Measurements from ENCODE around the gene PRPF19.
A peak's percentile ranks its signal among the peaks of the same experiment; 100 is the strongest.

Gene PRPF19

GRCh38 chr11:60855726-60856633, 50.4 kb downstream of the PRPF19 start, which contains the start of gene PTGDR2:
Gene PTGDR2 (minus strand): TSS chr11:60855950. CDS start chr11:60853722, 2,228 bp downstream.
- no peak for DNase-seq

DNA sequence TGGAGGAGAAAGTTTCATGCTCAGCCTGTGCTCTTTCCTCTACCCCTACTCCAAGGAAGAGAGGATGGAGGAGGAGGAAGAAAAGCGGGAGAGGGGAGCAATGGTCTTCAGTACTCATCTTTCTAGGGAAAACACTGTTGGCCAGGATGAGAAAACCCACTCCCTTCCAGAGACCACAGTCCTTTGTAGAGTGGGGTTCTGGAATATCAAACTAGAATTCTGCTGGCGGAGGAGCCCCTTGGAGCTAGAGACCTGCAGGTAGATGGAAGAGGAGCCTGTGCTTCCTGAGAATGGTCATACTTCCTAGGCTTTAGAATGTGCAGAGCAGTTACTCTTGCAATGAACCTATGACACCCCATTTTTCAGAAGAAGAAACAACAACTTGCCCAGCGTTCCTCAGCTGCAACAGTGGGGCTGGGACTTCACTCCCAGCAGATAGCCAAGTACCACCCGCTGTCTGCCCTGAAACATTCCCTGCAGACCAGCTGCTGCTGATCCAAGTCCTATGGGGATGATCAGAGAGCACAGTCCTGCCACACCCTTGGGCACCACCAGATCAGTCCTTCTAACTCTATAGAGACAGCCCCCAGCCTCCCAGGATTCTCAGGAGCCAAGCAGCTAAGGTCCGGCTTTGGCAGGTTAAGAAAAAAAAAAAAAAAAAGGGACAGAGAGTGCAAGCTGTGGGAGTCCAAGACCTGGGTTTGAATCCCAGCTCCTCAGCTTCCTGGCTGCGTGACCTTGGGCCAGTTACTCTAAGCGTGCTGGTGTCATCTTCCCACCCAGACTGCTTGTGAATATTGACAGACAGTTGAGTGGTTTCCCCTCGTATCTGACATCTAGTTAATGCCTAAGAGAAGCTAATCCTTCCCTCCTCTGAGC, 51.3 kb downstream of the PRPF19 start:
- DNase-seq: no peak

DNA sequence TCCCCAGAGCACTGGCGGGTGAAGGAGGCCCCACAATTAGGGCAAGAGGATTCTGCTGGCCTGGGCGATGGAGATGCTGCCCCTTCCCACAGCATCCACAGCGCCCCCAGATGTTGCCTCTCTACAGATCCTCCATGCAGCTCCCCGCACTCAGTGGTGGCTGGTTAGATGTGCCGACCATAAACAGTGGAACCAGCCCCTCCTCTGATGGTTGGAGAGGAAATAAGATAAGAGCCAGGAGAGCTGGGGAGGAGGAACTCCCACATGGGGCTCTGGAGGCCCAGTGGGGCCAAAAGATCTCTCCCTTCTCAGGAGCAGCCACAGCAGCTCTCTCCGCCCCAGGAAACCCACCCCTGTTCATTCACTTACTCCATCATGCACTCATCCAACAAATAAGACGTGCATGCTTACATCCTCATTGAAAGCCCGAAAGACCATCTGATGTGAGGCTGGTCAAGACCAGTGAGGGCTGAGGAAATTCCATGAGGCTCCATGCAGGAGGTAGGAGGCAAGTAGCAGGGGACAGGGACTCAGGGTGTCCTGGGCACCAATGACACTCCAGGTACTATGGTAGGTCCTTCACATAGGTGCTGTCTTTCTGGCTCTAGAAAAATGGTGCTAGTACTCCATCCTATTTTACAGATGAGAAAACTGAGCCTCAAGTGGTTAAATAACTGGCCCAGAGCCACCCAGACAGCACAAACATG, 52.1 kb downstream of the PRPF19 start:
- DNase-seq: no peak

- no peak for DNase-seq
These were observed 53.1 kb downstream of the PRPF19 start for GRCh38 chr11:60852982-60853950.

DNA sequence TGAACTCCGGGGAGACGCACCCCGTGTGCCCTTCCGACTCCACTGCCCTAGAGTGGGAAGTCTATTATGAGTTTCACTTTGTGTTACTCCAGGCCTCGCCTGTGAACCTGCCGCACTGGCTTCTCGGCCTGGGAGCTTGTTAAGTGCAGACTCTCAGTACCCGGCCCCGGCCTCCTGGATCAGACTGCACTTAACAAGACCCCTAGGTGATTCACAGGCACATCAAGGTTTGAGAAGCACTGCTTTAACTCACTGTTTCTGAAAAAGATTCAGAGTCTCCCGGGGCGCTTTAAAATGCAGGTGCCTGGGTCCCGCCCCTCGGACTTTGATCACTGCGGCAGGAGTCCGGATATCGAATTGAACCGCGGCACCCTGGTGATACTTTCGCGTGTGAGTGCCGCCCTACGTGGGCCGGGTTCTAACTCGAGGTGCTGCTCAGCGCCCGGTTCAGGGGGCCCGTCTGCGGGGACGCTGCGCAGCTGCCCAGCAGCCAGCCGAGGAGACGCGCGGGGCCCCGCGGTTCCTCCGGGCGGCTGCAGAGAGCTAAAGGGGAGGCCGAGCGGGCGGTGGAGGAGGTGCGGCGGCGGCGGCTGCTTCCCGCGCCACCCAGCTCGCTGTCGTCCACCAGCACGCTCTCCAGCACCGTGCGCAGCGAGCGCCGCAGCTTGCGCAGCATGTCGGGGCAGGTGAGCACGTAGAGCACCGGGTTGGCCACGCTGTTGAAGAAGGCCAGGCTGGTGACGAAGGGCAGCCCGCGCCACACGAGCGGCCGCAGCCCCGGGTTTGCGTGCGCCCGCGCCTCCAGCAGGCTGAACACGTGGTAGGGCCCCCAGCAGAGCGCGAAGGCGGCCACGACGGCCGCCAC, 54.0 kb downstream of the PRPF19 start:
- DNase-seq: no peak

- DNase-seq: no peak
These were observed 54.9 kb downstream of the PRPF19 start for GRCh38 chr11:60851327-60852104.

DNA sequence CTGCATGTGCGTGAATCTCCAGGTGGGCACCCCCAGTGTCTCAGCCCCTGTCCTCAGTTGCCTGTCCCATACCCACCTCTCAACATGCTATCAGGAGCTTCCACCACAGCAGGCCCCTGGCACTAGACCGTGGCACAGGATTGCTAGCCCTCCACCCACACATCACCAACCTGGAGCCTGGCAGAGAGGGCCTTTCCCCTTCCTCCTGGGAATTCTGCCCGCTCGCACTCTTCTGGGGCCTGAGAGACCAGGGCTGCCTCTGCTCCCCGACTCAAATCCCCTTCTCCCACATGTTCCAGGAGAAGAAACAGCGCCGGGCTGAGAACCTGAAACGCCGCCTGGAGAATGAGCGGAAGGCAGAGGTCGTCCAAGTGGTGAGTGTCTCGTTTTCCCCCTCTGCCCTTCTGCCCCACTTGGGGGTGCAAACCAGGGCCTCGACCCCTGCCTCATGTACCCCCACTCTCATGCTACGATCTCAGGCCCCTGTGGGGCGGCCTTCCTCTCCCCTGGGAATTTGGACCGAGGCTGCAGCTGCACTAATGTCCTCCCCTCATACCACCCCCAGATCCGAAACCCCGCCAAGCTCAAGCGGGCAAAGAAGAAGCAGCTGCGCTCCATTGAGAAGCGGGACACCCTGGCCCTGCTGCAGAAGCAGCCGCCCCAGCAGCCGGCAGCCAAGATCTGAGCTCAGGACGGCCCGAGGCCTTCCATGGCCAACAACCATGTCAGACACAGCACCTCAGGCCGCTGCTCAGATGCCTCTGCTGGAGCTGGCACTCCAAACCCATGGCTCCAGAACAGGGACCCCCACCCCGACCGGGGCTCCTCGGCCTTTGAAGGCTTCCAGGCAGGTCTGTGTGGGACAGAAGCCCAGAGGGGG, 56.5 kb downstream of the PRPF19 start:
- DNase-seq: no peak

- DNase-seq: no peak
These were observed 57.7 kb downstream of the PRPF19 start for GRCh38 chr11:60848714-60849151.

DNA sequence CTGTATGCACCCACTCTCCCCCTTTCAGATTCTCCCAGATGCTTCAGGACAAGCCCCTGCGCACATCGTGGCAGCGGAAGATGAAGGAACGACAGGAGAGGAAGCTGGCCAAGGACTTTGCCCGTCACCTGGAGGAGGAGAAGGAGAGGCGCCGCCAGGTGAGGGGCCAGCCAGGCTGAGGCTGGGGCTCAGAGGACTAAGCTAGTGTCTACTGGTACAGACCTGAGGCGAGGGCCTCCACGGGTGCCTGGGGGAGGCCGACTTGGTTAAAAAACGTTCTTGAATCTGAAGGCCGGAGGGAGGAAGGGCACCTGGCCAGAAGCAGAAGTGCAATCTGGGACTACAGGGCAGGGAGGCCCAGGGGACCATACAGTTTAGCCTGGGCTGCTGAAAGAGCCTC, 58.5 kb downstream of the PRPF19 start:
- no peak for DNase-seq

GRCh38 chr11:60847281-60847680, 59.1 kb downstream of the PRPF19 start:
- no peak for DNase-seq

- DNase-seq: no peak
These were observed 61.0 kb downstream of the PRPF19 start for GRCh38 chr11:60845338-60845737.

DNA sequence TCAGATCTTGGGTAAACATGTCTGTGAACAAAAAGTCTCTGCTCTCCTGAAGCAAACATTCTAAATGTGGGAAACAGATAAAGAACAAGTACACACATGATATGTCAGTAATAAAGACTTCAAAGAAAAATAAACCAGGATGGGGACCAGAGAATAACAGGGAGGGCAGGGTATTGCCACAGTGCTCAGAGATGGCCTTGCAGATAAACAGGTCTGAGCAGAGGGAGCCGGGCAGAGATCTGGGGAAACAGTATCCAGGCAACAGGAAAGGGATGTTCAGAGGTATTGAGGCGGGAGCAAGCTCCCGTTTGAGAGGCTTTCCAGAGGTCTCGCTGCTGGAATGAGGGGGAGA, 61.5 kb downstream of the PRPF19 start:
- DNase-seq: no peak

DNA sequence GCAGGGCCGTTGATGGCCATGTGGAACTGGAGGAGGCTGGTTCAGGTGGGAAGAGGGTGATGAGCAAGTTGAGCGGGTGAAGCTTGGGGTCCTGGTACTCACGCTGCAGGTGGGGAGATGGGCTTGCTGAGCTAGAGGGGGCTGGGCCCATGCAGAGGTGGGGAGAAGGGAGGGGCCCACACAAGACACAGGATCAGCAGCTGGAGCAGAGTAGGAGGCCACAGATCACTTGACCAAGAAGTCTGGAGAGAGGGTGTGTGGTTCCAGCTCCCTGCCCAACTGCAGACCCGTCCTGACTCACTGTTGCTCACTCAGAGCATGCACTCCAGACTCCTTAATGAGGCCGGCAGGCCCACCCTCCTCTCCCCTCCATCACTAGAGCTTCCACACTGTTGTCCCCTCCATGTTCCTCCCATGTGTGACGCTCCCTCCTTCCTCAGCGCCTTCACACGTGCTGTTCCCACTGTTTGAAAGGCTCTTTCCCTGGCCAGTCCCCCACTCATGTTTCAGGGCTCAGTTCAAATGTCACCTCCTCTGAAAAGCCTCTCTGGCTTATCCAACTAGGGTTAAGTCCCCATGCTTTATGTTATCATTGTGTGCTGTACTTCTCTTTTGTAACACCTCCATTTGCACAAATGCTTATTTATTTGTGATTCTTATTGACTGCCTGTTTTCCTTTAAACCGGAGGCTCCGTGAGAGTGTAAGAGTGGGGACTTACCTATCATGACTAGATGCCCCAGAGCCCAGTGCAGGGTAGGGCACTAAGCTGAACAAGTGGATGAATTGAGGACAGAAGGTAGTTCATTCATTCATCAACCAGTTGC, 62.1 kb downstream of the PRPF19 start:
- no peak for DNase-seq

DNA sequence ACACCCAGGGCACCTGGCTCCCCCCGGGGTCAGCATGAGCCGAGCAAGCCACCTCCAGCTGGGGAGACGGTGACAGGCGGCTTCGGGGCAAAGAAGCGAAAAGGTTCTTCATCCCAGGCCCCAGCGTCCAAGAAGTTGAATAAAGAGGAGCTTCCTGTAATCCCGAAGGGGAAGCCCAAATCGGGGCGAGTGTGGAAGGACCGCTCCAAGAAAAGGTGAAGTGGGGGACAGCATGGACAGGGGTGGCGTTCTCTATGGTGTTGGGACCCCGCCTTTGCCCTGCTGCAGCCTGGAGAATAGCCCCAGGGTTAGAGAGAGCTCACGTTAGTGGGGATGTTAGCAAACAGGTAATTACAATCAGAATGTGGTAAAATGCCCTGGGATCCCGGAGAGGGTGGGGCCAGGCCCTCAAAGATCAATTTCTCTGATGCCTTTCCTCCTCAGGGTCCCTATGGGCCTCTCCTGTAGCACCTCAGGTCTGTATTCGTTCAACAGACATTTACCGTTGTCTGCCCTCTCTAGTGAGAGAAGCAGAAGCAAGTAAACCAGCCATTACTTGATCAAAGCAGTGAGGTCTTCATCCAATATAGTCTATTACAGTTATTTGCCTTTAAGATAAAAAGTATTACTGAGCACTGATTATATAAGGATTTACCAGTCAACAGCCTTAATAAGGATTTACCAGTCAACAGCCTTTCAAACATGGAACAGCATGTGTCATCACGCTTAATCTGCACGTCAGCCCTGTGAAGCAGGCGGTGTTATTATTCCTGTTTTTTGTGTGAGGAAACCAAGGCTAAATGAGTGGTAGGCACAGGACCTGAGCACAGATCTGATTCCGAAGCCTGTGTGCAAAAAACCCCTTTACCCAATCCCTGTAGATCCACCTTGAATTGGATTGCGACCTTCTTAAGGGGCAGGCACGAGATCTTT, 63.5 kb downstream of the PRPF19 start:
- DNase-seq: no peak

DNA sequence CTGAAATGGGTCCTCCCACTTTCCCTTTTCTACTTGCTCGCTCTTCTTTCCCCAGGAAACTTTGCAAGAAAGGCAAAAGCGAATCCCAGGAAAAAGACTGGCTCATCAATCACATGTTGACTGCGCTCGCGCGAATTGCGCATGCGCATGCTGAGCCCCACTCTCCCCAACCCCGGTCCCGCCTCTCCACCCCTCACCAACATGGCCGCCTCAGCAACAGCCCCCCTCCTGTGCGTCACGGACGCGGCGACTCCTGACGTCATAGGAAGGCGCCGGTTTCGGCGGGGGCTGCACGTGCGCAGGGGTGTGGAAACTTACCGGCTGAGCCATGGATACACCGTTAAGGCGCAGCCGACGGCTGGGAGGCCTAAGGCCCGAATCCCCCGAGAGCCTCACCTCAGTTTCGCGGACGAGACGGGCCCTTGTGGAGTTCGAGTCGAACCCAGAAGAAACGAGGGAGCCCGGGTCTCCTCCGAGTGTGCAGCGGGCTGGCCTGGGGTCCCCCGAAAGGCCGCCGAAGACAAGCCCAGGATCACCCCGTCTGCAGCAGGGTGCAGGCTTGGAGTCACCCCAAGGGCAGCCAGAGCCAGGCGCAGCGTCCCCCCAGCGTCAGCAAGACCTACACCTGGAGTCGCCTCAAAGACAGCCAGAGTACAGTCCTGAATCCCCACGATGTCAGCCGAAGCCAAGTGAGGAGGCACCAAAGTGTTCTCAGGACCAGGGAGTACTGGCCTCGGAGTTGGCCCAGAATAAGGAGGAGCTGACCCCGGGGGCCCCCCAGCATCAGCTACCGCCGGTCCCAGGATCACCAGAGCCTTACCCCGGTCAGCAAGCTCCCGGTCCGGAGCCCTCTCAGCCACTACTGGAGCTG, 64.4 kb downstream of the PRPF19 start, which contains the start of gene CCDC86:
Gene CCDC86 (plus strand): TSS at position 317 of the 871 bp plus-strand sequence. CDS start 12 bp downstream, at position 329.
- DNase-seq: peak; percentile 99

All from stimulated activated CD4-positive, alpha-beta T cell treated with anti-CD3 and anti-CD28 coated beads, Interleukin-4, amount 100 ng/mL, for 1 hour (primary cell).